HG02763 (cell line): ENCODE results near the gene TRAPPC12.

Experiments used
- ATAC-seq: cut with Tn5 transposase; IDR thresholded peaks from one replicate; pipeline ENCODE4 v1.9.1; 2021; ENCODE audit warnings: mild to moderate bottlenecking, moderate library complexity; ENCODE audit not compliant: unreplicated experiment

The TRAPPC12 gene

GRCh38 chr2:3465844-3466481, 86.5 kb downstream of the TRAPPC12 start:
- ATAC-seq: no peak

GRCh38 chr2:3466482-3466863, 87.0 kb downstream of the TRAPPC12 start:
- no peak for ATAC-seq

- no peak for ATAC-seq
Measured at GRCh38 chr2:3466966-3467365, 87.5 kb downstream of the TRAPPC12 start.

GRCh38 chr2:3467654-3468053, 88.2 kb downstream of the TRAPPC12 start:
- ATAC-seq: no peak

GRCh38 chr2:3468296-3468988, 88.9 kb downstream of the TRAPPC12 start:
- no peak for ATAC-seq

GRCh38 chr2:3469486-3469885, 90.0 kb downstream of the TRAPPC12 start:
- no peak for ATAC-seq

GRCh38 chr2:3470166-3470651, 90.7 kb downstream of the TRAPPC12 start:
- ATAC-seq: no peak

- no peak for ATAC-seq
Measured at GRCh38 chr2:3470856-3471737, 91.6 kb downstream of the TRAPPC12 start.

GRCh38 chr2:3472296-3472695, 92.8 kb downstream of the TRAPPC12 start:
- no peak for ATAC-seq

- ATAC-seq: no peak
Measured at GRCh38 chr2:3472966-3473365, 93.5 kb downstream of the TRAPPC12 start.

GRCh38 chr2:3475771-3476170, 96.3 kb downstream of the TRAPPC12 start:
- ATAC-seq: no peak

GRCh38 chr2:3476321-3476984, 97.0 kb downstream of the TRAPPC12 start:
- no peak for ATAC-seq

- no peak for ATAC-seq
Measured at GRCh38 chr2:3476985-3477327, 97.5 kb downstream of the TRAPPC12 start.

GRCh38 chr2:3478846-3479385, 99.4 kb downstream of the TRAPPC12 start:
- ATAC-seq: no peak

- ATAC-seq: no peak
Measured at GRCh38 chr2:3479430-3480320, 100.2 kb downstream of the TRAPPC12 start.

- ATAC-seq: no peak
Measured at GRCh38 chr2:3480352-3481010, 101.0 kb downstream of the TRAPPC12 start.

GRCh38 chr2:3481011-3481400, 101.5 kb downstream of the TRAPPC12 start:
- ATAC-seq: no peak

- ATAC-seq: no peak
Measured at GRCh38 chr2:3481736-3482362, 102.4 kb downstream of the TRAPPC12 start.

GRCh38 chr2:3482363-3482821, 102.9 kb downstream of the TRAPPC12 start:
- ATAC-seq: no peak
